Vagina (tissue), 2 donors: Measurements from ENCODE around the gene CCT6A.

Source experiments
- CTCF ChIP-seq, 3 experiments: fragments of 450-650 bp in 2 of 3; fragments of 200-600 bp in 1 of 3; sonication (generic) in 1 of 3; IDR thresholded peaks; one replicate each; pipeline ENCODE4 v1.5.1; 2017 to 2019; ENCODE audit warnings: antibody characterized with exemption in 3 of 3, mild to moderate bottlenecking in 2 of 3, moderate library complexity in 2 of 3
- POLR2A ChIP-seq, 2 donors: fragments of 450-650 bp; IDR thresholded peaks; one replicate each; pipeline ENCODE4 v1.6.1; 2017; ENCODE audit warnings: antibody characterized with exemption in 2 of 2, mild to moderate bottlenecking in 2 of 2, moderate library complexity in 2 of 2
- POLR2AphosphoS5 ChIP-seq, 2 donors: sonication (generic); formaldehyde crosslinking; IDR thresholded peaks; one replicate each; pipeline ENCODE4 v1.9.0; 2017; ENCODE audit warnings: antibody characterized with exemption in 2 of 2, mild to moderate bottlenecking in 2 of 2, low read depth in 1 of 2; ENCODE audit not compliant: insufficient read depth in 1 of 2

DNA sequence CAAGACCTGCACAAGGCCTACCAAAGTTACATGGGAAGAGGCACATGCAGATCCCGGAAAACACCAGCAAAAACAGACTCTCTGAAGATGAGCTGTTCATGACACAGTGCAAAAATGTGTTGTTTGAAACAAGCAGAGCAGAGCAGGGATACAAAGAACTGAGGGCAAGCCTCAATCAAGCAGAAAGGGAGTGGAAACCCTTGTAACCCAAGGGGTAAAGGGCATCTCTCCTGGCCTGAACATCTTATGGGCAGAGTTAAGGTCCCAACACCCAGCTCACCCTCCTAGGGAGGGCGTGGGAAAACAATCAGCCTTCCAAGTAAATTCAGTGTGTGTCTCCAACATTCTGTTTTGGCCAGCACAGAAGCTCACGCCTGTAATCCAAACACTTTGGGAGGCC is 10.8 kb upstream of the CCT6A start:
- TF ChIP-seq CTCF (IDR thresholded peaks at IDR 0.05) = no peak
- no peak for TF ChIP-seq POLR2A (IDR thresholded peaks at IDR 0.05)
- TF ChIP-seq POLR2AphosphoS5 (IDR thresholded peaks at IDR 0.05; ENCODE audit: insufficient read depth in 1 of 2, low read depth in 1 of 2) = no peak
